ENCODE data around the gene MEIS2. TPM values are rescaled to one million over a fixed set of nuclear protein-coding genes. Genes with fewer than 3 reads are reported as not detected.

The MEIS2 gene
- total RNA-seq, 2 experiments from 2014 or later: not detected

- no peak for DNase-seq
- H3K9me3 Mint-ChIP-seq (ENCODE audit: low read depth): no peaks in the 10 kb centered on the region
- H3K4me1 Mint-ChIP-seq: peaks cover 6% of the 10 kb centered on the region
- intact Hi-C loops (cut with DNase I, micrococcal nuclease): loop anchor here (10.0 kb wide), 3 partner anchors 326 to 996 kb away; no protein-coding TSS in a partner anchor
- ChIA-PET CTCF (no interaction called here), POLR2A (no interaction called here)
- ATAC-seq: no peak
- peaks cover 59% of the 10 kb centered on the region for H3K27me3 Mint-ChIP-seq
- no peaks in the 10 kb centered on the region for H3K36me3 Mint-ChIP-seq (ENCODE audit: low read depth)
- H3K4me3 Mint-ChIP-seq: no peak overlapping the region
- H3K27ac Mint-ChIP-seq: no peak overlapping the region
These were observed 212.0 kb downstream of the MEIS2 start for GRCh38 chr15:36888011-36888992.

- Mint-ChIP-seq H3K27me3 (peaks cover 68% of the 10 kb centered on the region), H3K36me3 (ENCODE audit: low read depth) (no peaks in the 10 kb centered on the region), H3K9me3 (ENCODE audit: low read depth) (no peaks in the 10 kb centered on the region), H3K27ac (no peak overlapping the region), H3K4me3 (no peak overlapping the region), H3K4me1 (peaks cover 13% of the 10 kb centered on the region)
- intact Hi-C loops (cut with DNase I, micrococcal nuclease): loop anchor here (10.0 kb wide), 3 partner anchors 327 to 997 kb away; no protein-coding TSS in a partner anchor
- CTCF ChIA-PET: no interaction called here
- POLR2A ChIA-PET: no interaction called here
- DNase-seq (no peak), ATAC-seq (no peak)
These were observed 213.0 kb downstream of the MEIS2 start for GRCh38 chr15:36887214-36887961.

GRCh38 chr15:36886701-36887100 lies 213.6 kb downstream of the MEIS2 start:
- H3K27ac Mint-ChIP-seq: no peak overlapping the region
- H3K4me1 Mint-ChIP-seq: peaks cover 13% of the 10 kb centered on the region
- CTCF ChIA-PET: no interaction called here
- DNase-seq (no peak), ATAC-seq (no peak)
- no peaks in the 10 kb centered on the region for H3K9me3 Mint-ChIP-seq (ENCODE audit: low read depth)
- POLR2A ChIA-PET: no interaction called here
- no peaks in the 10 kb centered on the region for H3K36me3 Mint-ChIP-seq (ENCODE audit: low read depth)
- H3K27me3 Mint-ChIP-seq: peaks cover 74% of the 10 kb centered on the region
- no peak overlapping the region for H3K4me3 Mint-ChIP-seq
- intact Hi-C loops (cut with DNase I, micrococcal nuclease): loop anchor here (10.0 kb wide), 3 partner anchors 328 to 998 kb away; no protein-coding TSS in a partner anchor

GRCh38 chr15:36886191-36886590 lies 214.2 kb downstream of the MEIS2 start:
- ATAC-seq: no peak
- no peaks in the 10 kb centered on the region for H3K36me3 Mint-ChIP-seq (ENCODE audit: low read depth)
- no peak overlapping the region for H3K4me3 Mint-ChIP-seq
- H3K27me3 Mint-ChIP-seq: peaks cover 78% of the 10 kb centered on the region
- ChIA-PET POLR2A (no interaction called here), CTCF (no interaction called here)
- intact Hi-C loops (cut with DNase I, micrococcal nuclease): loop anchor here (10.0 kb wide), 3 partner anchors 329 to 999 kb away; no protein-coding TSS in a partner anchor
- peaks cover 13% of the 10 kb centered on the region for H3K4me1 Mint-ChIP-seq
- H3K9me3 Mint-ChIP-seq (ENCODE audit: low read depth): no peaks in the 10 kb centered on the region
- H3K27ac Mint-ChIP-seq: no peak overlapping the region
- no peak for DNase-seq

GRCh38 chr15:36885771-36886170 lies 214.6 kb downstream of the MEIS2 start:
- peaks cover 82% of the 10 kb centered on the region for H3K27me3 Mint-ChIP-seq
- peaks cover 13% of the 10 kb centered on the region for H3K4me1 Mint-ChIP-seq
- CTCF ChIA-PET: no interaction called here
- DNase-seq (no peak), ATAC-seq (no peak)
- H3K9me3 Mint-ChIP-seq (ENCODE audit: low read depth): no peaks in the 10 kb centered on the region
- intact Hi-C loops (cut with DNase I, micrococcal nuclease): loop anchor here (10.0 kb wide), 3 partner anchors 329 to 999 kb away; no protein-coding TSS in a partner anchor
- no peak overlapping the region for H3K27ac Mint-ChIP-seq
- POLR2A ChIA-PET: no interaction called here
- no peak overlapping the region for H3K4me3 Mint-ChIP-seq
- H3K36me3 Mint-ChIP-seq (ENCODE audit: low read depth): no peaks in the 10 kb centered on the region

GRCh38 chr15:36884936-36885635 lies 215.3 kb downstream of the MEIS2 start:
- intact Hi-C loops (cut with DNase I, micrococcal nuclease): loop anchor here (5.0 to 10.0 kb wide), 5 partner anchors 330 to 1368 kb away; no protein-coding TSS in a partner anchor
- no peak for ATAC-seq
- H3K27ac Mint-ChIP-seq: no peak overlapping the region
- no peaks in the 10 kb centered on the region for H3K36me3 Mint-ChIP-seq (ENCODE audit: low read depth)
- CTCF ChIA-PET: interaction anchor here (1.1 to 1.2 kb wide), 3 partner anchors 10 to 254 kb away, joined by 3 to 5 read pairs (median 3); no protein-coding TSS in a partner anchor
- no peak for DNase-seq
- peaks cover 14% of the 10 kb centered on the region for H3K4me1 Mint-ChIP-seq
- POLR2A ChIA-PET: no interaction called here
- H3K27me3 Mint-ChIP-seq: peaks cover 86% of the 10 kb centered on the region
- H3K9me3 Mint-ChIP-seq (ENCODE audit: low read depth): no peaks in the 10 kb centered on the region
- no peak overlapping the region for H3K4me3 Mint-ChIP-seq

- CTCF ChIA-PET: interaction anchor here (0.9 to 2.2 kb wide), 5 partner anchors 10 to 255 kb away, joined by 3 to 7 read pairs (median 4); no protein-coding TSS in a partner anchor
- intact Hi-C loops (cut with DNase I, micrococcal nuclease): loop anchor here (5.0 to 10.0 kb wide), 5 partner anchors 330 to 1367 kb away; no protein-coding TSS in a partner anchor
- DNase-seq (no peak), ATAC-seq (no peak)
- Mint-ChIP-seq H3K27ac (no peak overlapping the region), H3K4me1 (peaks cover 17% of the 10 kb centered on the region), H3K36me3 (ENCODE audit: low read depth) (no peaks in the 10 kb centered on the region), H3K27me3 (peaks cover 89% of the 10 kb centered on the region), H3K4me3 (no peak overlapping the region), H3K9me3 (ENCODE audit: low read depth) (no peaks in the 10 kb centered on the region)
- POLR2A ChIA-PET: no interaction called here
These were observed 215.9 kb downstream of the MEIS2 start for GRCh38 chr15:36884518-36884875.

- Mint-ChIP-seq H3K4me1 (peaks cover 23% of the 10 kb centered on the region), H3K4me3 (no peak overlapping the region), H3K9me3 (ENCODE audit: low read depth) (no peaks in the 10 kb centered on the region), H3K27me3 (peaks cover 89% of the 10 kb centered on the region), H3K36me3 (ENCODE audit: low read depth) (no peaks in the 10 kb centered on the region), H3K27ac (no peak overlapping the region)
- peak; percentile 65 for ATAC-seq
- ChIA-PET POLR2A (no interaction called here), CTCF (interaction anchor here (0.5 to 2.2 kb wide), 11 partner anchors 9 to 597 kb away, joined by 3 to 7 read pairs (median 3); no protein-coding TSS in a partner anchor)
- intact Hi-C loops (cut with DNase I, micrococcal nuclease): loop anchor here (1.0 to 10.0 kb wide), 9 partner anchors 219 to 1367 kb away; no protein-coding TSS in a partner anchor
- peak; percentile 89 for DNase-seq
These were observed 216.4 kb downstream of the MEIS2 start for GRCh38 chr15:36883713-36884517.

- DNase-seq (no peak), ATAC-seq (no peak)
- no peak overlapping the region for H3K27ac Mint-ChIP-seq
- H3K9me3 Mint-ChIP-seq (ENCODE audit: low read depth): no peaks in the 10 kb centered on the region
- POLR2A ChIA-PET: no interaction called here
- CTCF ChIA-PET: interaction anchor here (0.6 to 2.2 kb wide), 3 partner anchors 12 to 1002 kb away, joined by 3 to 7 read pairs (median 4); no protein-coding TSS in a partner anchor
- intact Hi-C loops (cut with DNase I, micrococcal nuclease): loop anchor here (1.0 to 10.0 kb wide), 9 partner anchors 220 to 1365 kb away; no protein-coding TSS in a partner anchor
- peaks cover 30% of the 10 kb centered on the region for H3K4me1 Mint-ChIP-seq
- peaks cover 90% of the 10 kb centered on the region for H3K27me3 Mint-ChIP-seq
- H3K4me3 Mint-ChIP-seq: no peak overlapping the region
- H3K36me3 Mint-ChIP-seq (ENCODE audit: low read depth): no peaks in the 10 kb centered on the region
These were observed 217.7 kb downstream of the MEIS2 start for GRCh38 chr15:36882487-36883131.

GRCh38 chr15:36882056-36882455 lies 218.3 kb downstream of the MEIS2 start:
- Mint-ChIP-seq H3K27ac (no peak overlapping the region), H3K4me1 (peaks cover 31% of the 10 kb centered on the region), H3K27me3 (peaks cover 89% of the 10 kb centered on the region), H3K9me3 (ENCODE audit: low read depth) (no peaks in the 10 kb centered on the region), H3K36me3 (ENCODE audit: low read depth) (no peaks in the 10 kb centered on the region), H3K4me3 (no peak overlapping the region)
- DNase-seq: no peak
- intact Hi-C loops (cut with DNase I, micrococcal nuclease): loop anchor here (2.0 to 10.0 kb wide), 7 partner anchors 221 to 1365 kb away; no protein-coding TSS in a partner anchor
- ChIA-PET CTCF (no interaction called here), POLR2A (no interaction called here)
- ATAC-seq: no peak
